Lung (tissue), 12 donors: ENCODE results near the gene PDZRN4. TPM values are rescaled to one million over a fixed set of nuclear protein-coding genes. Genes with fewer than 3 reads are reported as not detected.

Source experiments
- ATAC-seq: fragments of 200-7000 bp; cut with Tn5 transposase; one replicate; pipeline ENCODE4 v1.9.1; 2020; ENCODE audit warnings: moderate number of reproducible peaks; ENCODE audit not compliant: insufficient read depth, low FRiP score
- DNase-seq, 3 donors: peaks; one replicate each; pipeline ENCODE4 v3.0.0-alpha.2; 2013 to 2017
- H3K27ac ChIP-seq, 2 donors: one replicate each; pipeline ENCODE4 v1.5.1; 2013; ENCODE audit warnings: mild to moderate bottlenecking in 2 of 2, moderate library complexity in 2 of 2, control low read depth in 1 of 2, inconsistent platforms in 1 of 2, low read depth in 1 of 2, low read length in 1 of 2
- H3K27me3 ChIP-seq, 3 donors: one replicate each; pipeline ENCODE4 v1.5.1; 2013; ENCODE audit warnings: low read length in 2 of 3; ENCODE audit not compliant: control insufficient read depth in 3 of 3, insufficient read depth in 3 of 3
- H3K36me3 ChIP-seq, 4 donors: one replicate each; pipeline ENCODE4 v1.5.1; 2013; ENCODE audit warnings: low read length in 4 of 4, mild to moderate bottlenecking in 1 of 4, moderate library complexity in 1 of 4; ENCODE audit not compliant: control insufficient read depth in 4 of 4, insufficient read depth in 4 of 4
- H3K4me1 ChIP-seq, 5 donors: one replicate each; pipeline ENCODE4 v1.5.1; 2013; ENCODE audit warnings: low read length in 5 of 5, mild to moderate bottlenecking in 2 of 5, moderate library complexity in 1 of 5; ENCODE audit not compliant: control insufficient read depth in 5 of 5, insufficient read depth in 5 of 5
- H3K4me3 ChIP-seq: one replicate; pipeline ENCODE4 v1.5.1; 2013; ENCODE audit warnings: mild to moderate bottlenecking, control low read depth, moderate library complexity
- H3K9ac ChIP-seq, 2 donors: one replicate each; pipeline ENCODE4 v1.5.1; 2013; ENCODE audit warnings: low read length in 2 of 2, control low read depth in 1 of 2; ENCODE audit not compliant: insufficient read depth in 1 of 2
- H3K9me3 ChIP-seq, 4 donors: one replicate each; pipeline ENCODE4 v1.5.1; 2013; ENCODE audit warnings: low read length in 3 of 4, mild to moderate bottlenecking in 1 of 4, moderate library complexity in 1 of 4; ENCODE audit not compliant: control insufficient read depth in 4 of 4, insufficient read depth in 3 of 4
- CTCF ChIP-seq: IDR thresholded peaks from 2 replicates; pipeline ENCODE4 v1.5.1; 2012; ENCODE audit warnings: mild to moderate bottlenecking; ENCODE audit errors: control extremely low read depth, extremely low read depth
- WGBS, 2 donors: extraction: QIAGEN DNeasy Blood & Tissue Kit; methylation state at CpG; one replicate each; pipeline ENCODE4 v1.1.7; 2013; 5-methylcytosine and 5-hydroxymethylcytosine counted together
- polyA plus RNA-seq, 2 donors: library from polyadenylated mRNA; stranded (reverse); fragments of 200-250 nt; gene quantifications; one replicate each; pipeline ENCODE4 v1.2.1, GENCODE V29; 2013
- total RNA-seq, 2 donors: library from RNA; depleted of rRNA in 1 of 2; stranded (reverse); fragments of >200 nt in 1 of 2; gene quantifications; one replicate each; pipeline ENCODE4 v1.2.1, GENCODE V29; 2014 to 2021
- donor health status: control.
- donor health status: control.
- donor health status: Bipolar disorder and iron deficiency.
- donor health status: healthy.
- donor health status: DM: yes; HTN: yes; CAD: no.

PDZRN4 gene
- total and polyA plus RNA-seq, 4 donors: 0.05 to 0.54 (median 0.32) TPM

DNA sequence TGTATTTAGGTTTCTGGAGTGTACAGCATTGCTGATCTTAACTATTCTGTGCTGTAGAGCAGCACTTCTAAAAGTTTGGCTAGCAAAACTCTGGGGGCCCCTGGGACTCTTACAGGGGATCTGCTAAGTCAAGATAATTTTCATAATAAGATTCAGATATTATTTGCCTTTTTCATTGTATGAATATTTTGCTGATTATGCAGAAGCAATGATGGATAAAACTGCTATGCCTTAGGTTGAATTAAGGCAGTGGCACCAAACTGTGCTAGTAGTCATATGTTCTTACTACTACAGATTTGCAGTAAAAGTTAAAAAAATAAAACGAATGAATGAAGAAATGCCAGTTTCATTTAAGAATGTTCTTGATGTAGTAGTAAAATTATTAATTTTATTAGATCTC lies 160.1 kb downstream of the PDZRN4 start:
- no peak for ATAC-seq
- Histone ChIP-seq H3K9me3 (no peaks in the 10 kb centered on the region), H3K4me1 (no peaks in the 10 kb centered on the region), H3K9ac (no peak overlapping the region), H3K27ac (no peak overlapping the region), H3K36me3 (no peaks in the 10 kb centered on the region), H3K4me3 (no peak overlapping the region), H3K27me3 (no peaks in the 10 kb centered on the region)
- 85 to 92% methylated on average over 1 of the region's 1 CpG for WGBS, 2 donors
- TF ChIP-seq CTCF: no peak
- no peak for DNase-seq

- Histone ChIP-seq H3K27me3 (no peaks in the 10 kb centered on the region), H3K9me3 (no peaks in the 10 kb centered on the region), H3K27ac (no peak overlapping the region), H3K4me1 (no peaks in the 10 kb centered on the region), H3K9ac (no peak overlapping the region), H3K4me3 (no peak overlapping the region), H3K36me3 (no peaks in the 10 kb centered on the region)
- DNase-seq (no peak), ATAC-seq (no peak)
- TF ChIP-seq CTCF: no peak
These were observed 168.1 kb downstream of the PDZRN4 start for GRCh38 chr12:41356181-41356580.

- ATAC-seq (no peak), DNase-seq (no peak)
- Histone ChIP-seq H3K27ac (no peak overlapping the region), H3K36me3 (no peaks in the 10 kb centered on the region), H3K27me3 (no peaks in the 10 kb centered on the region), H3K9ac (no peak overlapping the region), H3K4me3 (no peak overlapping the region), H3K9me3 (no peaks in the 10 kb centered on the region), H3K4me1 (peaks cover 0 to 1% (median 0%) of the 10 kb centered on the region in 5 donors)
- 78 to 81% methylated on average over 7 of the region's 7 CpGs for WGBS, 2 donors
- no peak for TF ChIP-seq CTCF
These were observed 173.6 kb downstream of the PDZRN4 start for GRCh38 chr12:41361738-41362137.

GRCh38 chr12:41362510-41362909 lies 174.4 kb downstream of the PDZRN4 start:
- H3K27ac ChIP-seq: no peak overlapping the region

More at GRCh38 chr12:41362510-41362909, 174.4 kb downstream of the PDZRN4 start:
- no peak for TF ChIP-seq CTCF
- no peak for ATAC-seq
- peaks cover 0 to 1% (median 0%) of the 10 kb centered on the region in 5 donors for H3K4me1 ChIP-seq
- no peaks in the 10 kb centered on the region for H3K27me3 ChIP-seq
- no peak overlapping the region for H3K9ac ChIP-seq
- no peaks in the 10 kb centered on the region for H3K36me3 ChIP-seq
- peak in 2 of 3 donors; percentile 4 to 19 for DNase-seq
- H3K4me3 ChIP-seq: no peak overlapping the region
- WGBS, 2 donors: 76 to 81% methylated on average over 1 of the region's 1 CpG
- no peaks in the 10 kb centered on the region for H3K9me3 ChIP-seq
